OCI-LY7 (cell line): ENCODE data around the gene DGKB.

Source experiments
- EZH2phosphoT487 ChIP-seq: fragments of 200-600 bp; sonication (generic); IDR thresholded peaks from 2 replicates; pipeline ENCODE4 v1.6.1; 2018; ENCODE audit warnings: low read depth, borderline replicate concordance, mild to moderate bottlenecking, mixed run types, antibody characterized with exemption, low read length, moderate library complexity, mixed read lengths
- TF ChIP-seq, protein P1 (sequence below): fragments of 200-600 bp; sonication (generic); conservative IDR thresholded peaks from 2 replicates; pipeline ENCODE4 v1.5.1; 2014; ENCODE audit warnings: mild to moderate bottlenecking, antibody characterized with exemption, low read length, moderate library complexity, mixed read lengths

DNA sequence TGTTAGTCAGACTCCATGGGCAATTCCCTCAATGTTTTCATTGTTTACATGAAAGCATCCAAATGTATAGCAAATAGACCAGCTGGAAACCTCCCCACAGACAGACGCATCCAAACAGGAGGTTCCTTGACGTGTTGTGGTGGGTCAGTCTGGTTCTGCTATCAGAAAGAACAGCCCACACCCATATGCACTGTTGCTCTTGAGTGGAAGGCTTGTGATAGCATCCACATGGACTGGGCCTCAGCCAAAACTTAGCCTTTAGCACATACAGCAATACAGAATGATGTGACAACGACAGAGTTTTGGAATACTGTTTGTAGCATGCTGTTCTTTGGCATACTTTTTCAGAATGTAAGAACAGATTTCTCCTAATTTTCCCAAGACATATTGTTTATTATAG lies 613.9 kb downstream of the DGKB start:
- TF ChIP-seq, protein P1, sequence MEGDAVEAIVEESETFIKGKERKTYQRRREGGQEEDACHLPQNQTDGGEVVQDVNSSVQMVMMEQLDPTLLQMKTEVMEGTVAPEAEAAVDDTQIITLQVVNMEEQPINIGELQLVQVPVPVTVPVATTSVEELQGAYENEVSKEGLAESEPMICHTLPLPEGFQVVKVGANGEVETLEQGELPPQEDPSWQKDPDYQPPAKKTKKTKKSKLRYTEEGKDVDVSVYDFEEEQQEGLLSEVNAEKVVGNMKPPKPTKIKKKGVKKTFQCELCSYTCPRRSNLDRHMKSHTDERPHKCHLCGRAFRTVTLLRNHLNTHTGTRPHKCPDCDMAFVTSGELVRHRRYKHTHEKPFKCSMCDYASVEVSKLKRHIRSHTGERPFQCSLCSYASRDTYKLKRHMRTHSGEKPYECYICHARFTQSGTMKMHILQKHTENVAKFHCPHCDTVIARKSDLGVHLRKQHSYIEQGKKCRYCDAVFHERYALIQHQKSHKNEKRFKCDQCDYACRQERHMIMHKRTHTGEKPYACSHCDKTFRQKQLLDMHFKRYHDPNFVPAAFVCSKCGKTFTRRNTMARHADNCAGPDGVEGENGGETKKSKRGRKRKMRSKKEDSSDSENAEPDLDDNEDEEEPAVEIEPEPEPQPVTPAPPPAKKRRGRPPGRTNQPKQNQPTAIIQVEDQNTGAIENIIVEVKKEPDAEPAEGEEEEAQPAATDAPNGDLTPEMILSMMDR = no peak
- no peak for TF ChIP-seq EZH2phosphoT487
